ENCODE measurements around the gene SAMD3.
"Not testable (repeated sequence)": the region's sequence is repeated elsewhere in the genome, so short reads cannot be mapped to it uniquely, and the experiment has no call there.

SAMD3 gene

GRCh38 chr6:130215526-130215925, 7.2 kb downstream of the SAMD3 start:
- DNase-seq (ENCODE audit: extremely low spot score, insufficient read length, low read depth) = peak; percentile 4
- peak; percentile 79 for FAIRE-seq

- no peak for DNase-seq (ENCODE audit: extremely low spot score, insufficient read length, low read depth)
- no peak for FAIRE-seq
Observed at GRCh38 chr6:130212215-130212874, 10.4 kb downstream of the SAMD3 start.

- DNase-seq (ENCODE audit: extremely low spot score, insufficient read length, low read depth) (no peak), FAIRE-seq (no peak)
Observed at GRCh38 chr6:130211691-130212090, 11.1 kb downstream of the SAMD3 start.

- DNase-seq (ENCODE audit: extremely low spot score, insufficient read length, low read depth) (no peak), FAIRE-seq (no peak)
Observed at GRCh38 chr6:130207979-130208649, 14.6 kb downstream of the SAMD3 start.

- DNase-seq (ENCODE audit: extremely low spot score, insufficient read length, low read depth) (no peak), FAIRE-seq (no peak)
Observed at GRCh38 chr6:130206479-130206878, 16.3 kb downstream of the SAMD3 start.

GRCh38 chr6:130204322-130204721, 18.4 kb downstream of the SAMD3 start:
- FAIRE-seq (no peak), DNase-seq (ENCODE audit: extremely low spot score, insufficient read length, low read depth) (no peak)

- FAIRE-seq = no peak
- no peak for DNase-seq (ENCODE audit: extremely low spot score, insufficient read length, low read depth)
Observed at GRCh38 chr6:130203370-130203769, 19.4 kb downstream of the SAMD3 start.

- peak; percentile 73 for FAIRE-seq
- no peak for DNase-seq (ENCODE audit: extremely low spot score, insufficient read length, low read depth)
Observed at GRCh38 chr6:130202782-130203181, 20.0 kb downstream of the SAMD3 start.

GRCh38 chr6:130200020-130200419, 22.7 kb downstream of the SAMD3 start:
- FAIRE-seq (no peak), DNase-seq (ENCODE audit: extremely low spot score, insufficient read length, low read depth) (no peak)

GRCh38 chr6:130198483-130199035, 24.2 kb downstream of the SAMD3 start:
- DNase-seq (ENCODE audit: extremely low spot score, insufficient read length, low read depth) (no peak), FAIRE-seq (no peak)

- not testable (repeated sequence) for FAIRE-seq; DNase-seq (ENCODE audit: extremely low spot score, insufficient read length, low read depth)
Observed at GRCh38 chr6:130197816-130198482, 24.8 kb downstream of the SAMD3 start.

GRCh38 chr6:130194434-130194833, 28.3 kb downstream of the SAMD3 start:
- FAIRE-seq; DNase-seq (ENCODE audit: extremely low spot score, insufficient read length, low read depth): not testable (repeated sequence)

GRCh38 chr6:130190701-130191690, 31.8 kb downstream of the SAMD3 start:
- FAIRE-seq = no peak
- no peak for DNase-seq (ENCODE audit: extremely low spot score, insufficient read length, low read depth)

GRCh38 chr6:130189531-130190397, 33.0 kb downstream of the SAMD3 start:
- DNase-seq (ENCODE audit: extremely low spot score, insufficient read length, low read depth) (no peak), FAIRE-seq (no peak)

- DNase-seq (ENCODE audit: extremely low spot score, insufficient read length, low read depth) = no peak
- FAIRE-seq = peak; percentile 26
Observed at GRCh38 chr6:130188207-130188899, 34.4 kb downstream of the SAMD3 start.

GRCh38 chr6:130187335-130188206, 35.2 kb downstream of the SAMD3 start:
- no peak for FAIRE-seq
- DNase-seq (ENCODE audit: extremely low spot score, insufficient read length, low read depth) = no peak

- DNase-seq (ENCODE audit: extremely low spot score, insufficient read length, low read depth) (no peak), FAIRE-seq (no peak)
Observed at GRCh38 chr6:130185658-130186057, 37.1 kb downstream of the SAMD3 start.

All from GM18507 (cell line).